ENCODE results near the gene CD300LB.

- no peak for TF ChIP-seq EZH2phosphoT487 (IDR thresholded peaks at IDR 0.05; ENCODE audit: insufficient read depth, low read depth)
- TF ChIP-seq EZH2 (IDR thresholded peaks at IDR 0.05; ENCODE audit: insufficient read depth, poor library complexity, severe bottlenecking) = no peak
Observed at GRCh38 chr17:74578979-74579378, 47.7 kb upstream of the CD300LB start.
